Body of pancreas (tissue), 4 donors: ENCODE data around the gene COLEC11. TPM values are rescaled to one million over a fixed set of nuclear protein-coding genes. Genes with fewer than 3 reads are reported as not detected.

Source experiments
- ATAC-seq: fragments of 150-250 bp; one replicate; pipeline ENCODE4 v1.9.1; 2016
- DNase-seq, 4 donors: peaks; one replicate each; pipeline ENCODE4 v3.0.0-alpha.2; 2019
- H3K27ac ChIP-seq, 4 donors: fragments of 200-600 bp; sonication (generic); 1 replicate in 3 of 4; 2 replicates in 1 of 4; pipeline versions ENCODE4 v1.5.1 to v1.6.1; 2016 to 2019; ENCODE audit warnings: mild to moderate bottlenecking in 1 of 4, mixed read lengths in 1 of 4, moderate library complexity in 1 of 4
- H3K27me3 ChIP-seq, 2 donors: fragments of 200-600 bp; sonication (generic); one replicate each; pipeline ENCODE4 v1.6.0; 2016; ENCODE audit warnings: mild to moderate bottlenecking in 1 of 2
- H3K36me3 ChIP-seq, 2 donors: fragments of 200-600 bp; sonication (generic); replicated peaks in 1 of 2; 2 replicates each; pipeline ENCODE4 v1.5.1; 2016; ENCODE audit warnings: low read depth in 2 of 2; ENCODE audit not compliant: insufficient read depth in 1 of 2
- H3K4me1 ChIP-seq: fragments of 200-600 bp; sonication (generic); one replicate; pipeline ENCODE4 v1.6.0; 2016
- H3K4me3 ChIP-seq, 2 donors: fragments of 200-600 bp; sonication (generic); 1 replicate in 1 of 2; 2 replicates in 1 of 2; pipeline ENCODE4 v1.5.1; 2016 to 2019
- H3K9me3 ChIP-seq, 3 donors: fragments of 200-600 bp; sonication (generic); 1 replicate in 2 of 3; 2 replicates in 1 of 3; pipeline ENCODE4 v1.5.1; 2016
- CTCF ChIP-seq, 7 experiments: fragments of 450-650 bp in 4 of 7; fragments of 200-600 bp in 3 of 7; sonication (generic) in 3 of 7; IDR thresholded peaks; one replicate each; pipeline ENCODE4 v1.5.1; 2016 to 2019; ENCODE audit warnings: antibody characterized with exemption in 7 of 7
- POLR2A ChIP-seq, 3 donors: fragments of 450-650 bp; IDR thresholded peaks; one replicate each; pipeline ENCODE4 v1.6.1; 2016; ENCODE audit warnings: antibody characterized with exemption in 3 of 3, mild to moderate bottlenecking in 2 of 3
- whole genome bisulfite sequencing, 2 donors: methylation state at CpG; one replicate each; pipeline ENCODE4 v1.1.5; 2017; 5-methylcytosine and 5-hydroxymethylcytosine counted together
- intact Hi-C: fragments of 100-400 bp; cut with DNase I; formaldehyde crosslinking; loops from one replicate; pipeline ENCODE4 v1.15.1; 2023
- total RNA-seq, 2 donors: library from RNA; depleted of rRNA; stranded (reverse); fragments of >200 nt; gene quantifications; one replicate each; pipeline ENCODE4 v1.1.0, GENCODE V29; 2016

The COLEC11 gene
- total RNA-seq, 2 donors from 2014 or later, result 11.5 to 15.3 TPM

DNA sequence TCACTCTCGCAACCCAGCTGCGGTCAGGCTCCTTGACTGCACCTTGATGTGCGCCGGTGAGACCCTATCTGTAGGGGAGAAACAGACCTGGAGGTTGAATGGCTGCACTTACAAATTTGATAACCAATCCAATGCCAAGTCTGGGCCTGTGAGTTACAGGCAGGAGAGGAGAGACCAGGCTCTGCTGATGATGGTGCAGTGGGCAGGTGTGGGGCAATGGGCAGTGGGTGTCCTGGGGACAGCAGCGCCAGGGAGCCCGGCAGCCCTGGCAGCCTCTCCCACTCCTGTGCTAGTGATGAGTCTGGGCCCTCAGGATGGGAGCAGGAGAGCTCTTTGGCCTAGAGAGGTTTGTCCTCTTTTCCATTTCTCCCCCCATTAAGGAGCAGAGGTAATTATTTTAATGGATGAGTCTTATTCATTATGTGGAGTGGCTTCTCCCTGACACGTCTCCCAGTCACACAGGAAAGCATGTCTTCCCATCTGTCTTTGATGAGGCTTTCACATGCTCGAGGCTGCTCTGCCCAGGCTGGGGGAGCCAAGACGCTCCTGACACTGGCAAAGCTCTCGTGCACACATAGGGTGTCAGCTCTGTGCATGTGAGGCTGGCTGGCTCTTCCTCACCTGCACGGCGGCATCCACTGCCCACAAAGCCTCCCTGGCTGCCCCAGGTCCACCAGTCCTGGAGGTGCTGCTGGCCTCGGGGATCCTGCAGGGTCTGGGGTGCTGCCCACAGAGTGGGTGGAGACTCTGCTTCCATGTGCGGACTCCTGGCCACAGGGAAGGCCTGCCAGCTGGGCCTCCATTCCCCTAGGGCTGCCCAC lies 53.1 kb downstream of the COLEC11 start:
- H3K27me3 ChIP-seq, result no peaks in the 10 kb centered on the region
- intact Hi-C loops, result no loop called here
- no peaks in the 10 kb centered on the region for H3K9me3 ChIP-seq
- TF ChIP-seq CTCF (IDR thresholded peaks at IDR 0.05), result no peak
- no peak for TF ChIP-seq POLR2A (IDR thresholded peaks at IDR 0.05)
- no peaks in the 10 kb centered on the region for H3K36me3 ChIP-seq
- H3K27ac ChIP-seq, result no peak overlapping the region
- no peak for ATAC-seq
- DNase-seq, result no peak
- 56 to 80% methylated on average over 10 to 13 of the region's 14 CpGs for WGBS, 2 donors
- H3K4me3 ChIP-seq, result no peak overlapping the region
- H3K4me1 ChIP-seq, result peaks cover 13% of the 10 kb centered on the region

DNA sequence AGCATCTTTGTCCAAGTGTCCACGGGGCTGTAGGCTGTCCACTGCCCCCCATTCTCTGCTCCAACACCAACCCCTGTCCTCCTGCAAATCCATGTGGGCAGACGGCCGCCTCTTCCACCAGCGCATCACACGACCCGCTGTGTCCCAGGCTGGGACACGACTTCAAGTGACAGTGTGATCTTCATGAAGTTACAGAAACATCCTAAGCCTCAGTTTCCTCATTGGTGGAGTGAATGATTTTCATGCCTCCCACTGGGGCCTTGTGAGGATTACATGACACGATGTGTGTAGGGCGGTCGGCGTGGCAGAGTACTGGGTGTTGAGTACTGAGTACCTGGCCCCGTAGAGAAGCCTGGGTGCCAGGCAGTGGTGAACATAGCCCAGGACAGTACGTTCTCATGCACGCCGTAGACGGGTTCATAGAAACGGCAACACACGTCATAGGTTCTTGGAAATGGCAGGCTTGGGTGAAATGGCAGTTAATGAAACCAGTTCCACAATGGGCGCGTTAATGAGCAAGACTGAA lies 53.8 kb downstream of the COLEC11 start:
- Histone ChIP-seq H3K4me1 (peaks cover 13% of the 10 kb centered on the region), H3K4me3 (no peak overlapping the region), H3K36me3 (no peaks in the 10 kb centered on the region), H3K27ac (no peak overlapping the region), H3K9me3 (no peaks in the 10 kb centered on the region), H3K27me3 (no peaks in the 10 kb centered on the region)
- DNase-seq (no peak), ATAC-seq (no peak)
- TF ChIP-seq POLR2A (IDR thresholded peaks at IDR 0.05) (no peak), CTCF (IDR thresholded peaks at IDR 0.05) (no peak)
- WGBS, 2 donors, result 78 to 79% methylated on average over 19 to 20 of the region's 20 CpGs
- intact Hi-C loops, result no loop called here

GRCh38 chr2:3649581-3649980 lies 54.7 kb downstream of the COLEC11 start:
- H3K27ac ChIP-seq, result no peak overlapping the region
- H3K36me3 ChIP-seq, result no peaks in the 10 kb centered on the region
- 58 to 72% methylated on average over 16 of the region's 16 CpGs for WGBS, 2 donors
- TF ChIP-seq POLR2A (IDR thresholded peaks at IDR 0.05) (no peak), CTCF (IDR thresholded peaks at IDR 0.05) (no peak)
- H3K4me1 ChIP-seq, result peaks cover 13% of the 10 kb centered on the region
- DNase-seq (peak in 1 of 4 donors; percentile 17), ATAC-seq (no peak)
- H3K9me3 ChIP-seq, result no peaks in the 10 kb centered on the region
- intact Hi-C loops, result no loop called here
- no peak overlapping the region for H3K4me3 ChIP-seq
- H3K27me3 ChIP-seq, result no peaks in the 10 kb centered on the region

- no peak overlapping the region for H3K27ac ChIP-seq
- no peak overlapping the region for H3K4me3 ChIP-seq
Observed at GRCh38 chr2:3650140-3650920, 55.4 kb downstream of the COLEC11 start.

More at GRCh38 chr2:3650140-3650920, 55.4 kb downstream of the COLEC11 start:
- 53 to 54% methylated on average over 6 to 19 of the region's 20 CpGs for WGBS, 2 donors
- no peaks in the 10 kb centered on the region for H3K27me3 ChIP-seq
- intact Hi-C loops, result loop anchor here (10.0 kb wide), 1 partner anchor 226 kb away; no protein-coding TSS in a partner anchor
- ATAC-seq (no peak), DNase-seq (no peak)
- TF ChIP-seq CTCF (IDR thresholded peaks at IDR 0.05), result no peak
- no peak for TF ChIP-seq POLR2A (IDR thresholded peaks at IDR 0.05)
- no peaks in the 10 kb centered on the region for H3K9me3 ChIP-seq
- peaks cover 13% of the 10 kb centered on the region for H3K4me1 ChIP-seq
- H3K36me3 ChIP-seq, result no peaks in the 10 kb centered on the region
